Measurements from ENCODE around the gene WDR33. TPM values are rescaled to one million over a fixed set of nuclear protein-coding genes. Genes with fewer than 3 reads are reported as not detected.

Gene WDR33
- total RNA-seq, 2 experiments from 2014 or later = 71.4 to 74.6 TPM

DNA sequence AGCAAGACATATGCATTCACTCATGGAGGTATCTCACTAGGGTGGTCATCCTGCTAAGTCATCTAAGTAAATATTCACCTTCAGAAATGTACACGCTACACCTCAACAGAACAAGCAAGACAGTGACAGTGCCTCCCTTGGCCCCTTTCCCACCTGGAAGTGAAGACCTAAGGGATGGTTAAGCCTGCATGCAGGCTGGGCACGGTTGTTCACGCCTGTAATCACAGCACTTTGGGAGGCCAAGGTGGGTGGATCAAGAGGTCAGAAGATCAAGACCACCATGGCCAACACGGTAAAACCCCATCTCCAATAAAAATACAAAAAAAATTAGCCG, 140.0 kb downstream of the WDR33 start:
- POLR2A ChIA-PET = no interaction called here

GRCh38 chr2:127670055-127670956, 140.7 kb downstream of the WDR33 start:
- CTCF ChIA-PET = no interaction called here
- Mint-ChIP-seq H3K27me3 (peaks cover 44% of the 10 kb centered on the region), H3K4me1 (ENCODE audit: low read depth) (peaks cover 4% of the 10 kb centered on the region)

More for the DNA sequence above, 140.0 kb downstream of the WDR33 start:
- DNase-seq (no peak), ATAC-seq (no peak)
- intact Hi-C loops (cut with micrococcal nuclease) = no loop called here
- TF ChIP-seq CTCF (IDR thresholded peaks at IDR 0.05) = no peak
- Mint-ChIP-seq H3K4me3 (no peak overlapping the region), H3K4me1 (ENCODE audit: low read depth) (peaks cover 6% of the 10 kb centered on the region), H3K36me3 (ENCODE audit: low read depth) (no peaks in the 10 kb centered on the region), H3K9me3 (no peaks in the 10 kb centered on the region), H3K27ac (no peak overlapping the region), H3K27me3 (peaks cover 47% of the 10 kb centered on the region)
- CTCF ChIA-PET = no interaction called here

DNA sequence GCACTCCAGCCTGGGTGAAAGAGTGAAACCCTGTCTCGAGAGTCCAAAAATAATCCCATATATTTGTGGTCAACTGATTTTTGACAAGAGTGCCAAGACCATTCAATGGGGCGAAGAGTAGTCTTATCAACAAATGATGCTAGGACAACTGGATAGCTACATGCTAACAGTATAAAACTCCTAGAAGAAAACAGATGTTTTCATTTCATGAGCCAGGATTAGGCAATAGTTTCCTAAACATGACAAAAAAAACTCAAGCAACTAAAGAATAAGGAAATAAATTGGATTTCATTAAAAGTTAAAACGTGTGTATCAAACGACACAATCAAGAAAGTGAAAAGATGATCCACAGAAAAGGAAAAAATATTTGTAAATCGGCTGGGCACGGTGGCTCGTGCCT, 141.9 kb downstream of the WDR33 start:
- DNase-seq = no peak
- Mint-ChIP-seq H3K4me1 (ENCODE audit: low read depth) (no peaks in the 10 kb centered on the region), H3K4me3 (no peak overlapping the region), H3K9me3 (no peaks in the 10 kb centered on the region), H3K27ac (no peak overlapping the region), H3K27me3 (peaks cover 48% of the 10 kb centered on the region), H3K36me3 (ENCODE audit: low read depth) (no peaks in the 10 kb centered on the region)
- TF ChIP-seq CTCF (IDR thresholded peaks at IDR 0.05) = no peak
- ChIA-PET POLR2A (no interaction called here), CTCF (no interaction called here)
- intact Hi-C loops (cut with micrococcal nuclease) = no loop called here
- ATAC-seq = no peak

More at GRCh38 chr2:127670055-127670956, 140.7 kb downstream of the WDR33 start:
- Mint-ChIP-seq H3K9me3 (no peaks in the 10 kb centered on the region), H3K36me3 (ENCODE audit: low read depth) (no peaks in the 10 kb centered on the region), H3K4me3 (no peak overlapping the region), H3K27ac (no peak overlapping the region)
- intact Hi-C loops (cut with micrococcal nuclease) = no loop called here
- POLR2A ChIA-PET = no interaction called here
- DNase-seq (no peak), ATAC-seq (no peak)
- no peak for TF ChIP-seq CTCF (IDR thresholded peaks at IDR 0.05)

GRCh38 chr2:127665267-127665893, 145.6 kb downstream of the WDR33 start:
- intact Hi-C loops (cut with micrococcal nuclease) = no loop called here
- ChIA-PET CTCF (interaction anchor here (0.8 kb wide), 1 partner anchor 13 kb away, joined by 3 read pairs; no protein-coding TSS in a partner anchor), POLR2A (no interaction called here)

More at GRCh38 chr2:127665267-127665893, 145.6 kb downstream of the WDR33 start:
- H3K27ac Mint-ChIP-seq = no peak overlapping the region
- no peak overlapping the region for H3K4me3 Mint-ChIP-seq
- no peak for TF ChIP-seq CTCF (IDR thresholded peaks at IDR 0.05)
- DNase-seq = no peak
- H3K9me3 Mint-ChIP-seq = no peaks in the 10 kb centered on the region
- no peaks in the 10 kb centered on the region for H3K4me1 Mint-ChIP-seq (ENCODE audit: low read depth)
- ATAC-seq = no peak
- H3K36me3 Mint-ChIP-seq (ENCODE audit: low read depth) = no peaks in the 10 kb centered on the region
- peaks cover 43% of the 10 kb centered on the region for H3K27me3 Mint-ChIP-seq
